Loucy (cell line): Measurements from ENCODE around the gene KPNA6.

ENCODE experiments used
- CTCF ChIP-seq: fragments of 200-600 bp; sonication (generic); conservative IDR thresholded peaks from 2 replicates; pipeline ENCODE4 v1.5.1; 2014; ENCODE audit warnings: mild to moderate bottlenecking, antibody characterized with exemption, low read length
- EZH2phosphoT487 ChIP-seq: fragments of 200-600 bp; IDR thresholded peaks from 2 replicates; pipeline ENCODE4 v1.6.1; 2018; ENCODE audit warnings: antibody characterized with exemption, mild to moderate bottlenecking, moderate library complexity, borderline replicate concordance

GRCh38 chr1:32144033-32144432 lies 36.2 kb downstream of the KPNA6 start:
- TF ChIP-seq CTCF (no peak), EZH2phosphoT487 (no peak)
